SK-N-SH treated with all-trans-retinoic acid at 6 μM for 48 hours (cell line): ENCODE results near the gene UBL7.

ENCODE experiments used
- ATAC-seq: fragments of 200-7000 bp; cut with Tn5 transposase; 3 replicates; pipeline ENCODE4 v1.9.1; 2020; ENCODE audit warnings: mild to moderate bottlenecking, moderate library complexity
- ARNTL ChIP-seq: fragments of 450-650 bp; formaldehyde crosslinking; IDR thresholded peaks from 2 replicates; pipeline ENCODE4 v1.5.0; 2020; ENCODE audit warnings: low read depth, mild to moderate bottlenecking, moderate library complexity, borderline replicate concordance
- BACH2 ChIP-seq: fragments of 250-450 bp; sonication (Bioruptor Pico); IDR thresholded peaks from 2 replicates; pipeline ENCODE4 v1.9.0; 2021; ENCODE audit warnings: mild to moderate bottlenecking, borderline replicate concordance
- CSDC2 ChIP-seq: fragments of 250-450 bp; sonication (Bioruptor Pico); IDR thresholded peaks from 2 replicates; pipeline ENCODE4 v1.5.0; 2020; ENCODE audit warnings: mild to moderate bottlenecking, moderate library complexity
- ESRRG ChIP-seq: fragments of 250-450 bp; sonication (Bioruptor Pico); IDR thresholded peaks from 2 replicates; pipeline ENCODE4 v1.6.1; 2021; ENCODE audit warnings: mild to moderate bottlenecking
- ISL1 ChIP-seq: fragments of 250-450 bp; sonication (Bioruptor Pico); IDR thresholded peaks from 2 replicates; pipeline ENCODE4 v2.1.2; 2022; ENCODE audit warnings: mild to moderate bottlenecking, moderate library complexity
- OSR1 ChIP-seq: fragments of 250-450 bp; sonication (Bioruptor Pico); IDR thresholded peaks from 2 replicates; pipeline ENCODE4 v1.8.0; 2022; ENCODE audit warnings: moderate library complexity, mild to moderate bottlenecking, inconsistent platforms
- PPARA ChIP-seq: fragments of 250-450 bp; sonication (Bioruptor Pico); IDR thresholded peaks from 2 replicates; pipeline ENCODE4 v1.5.0; 2020; ENCODE audit warnings: mild to moderate bottlenecking, borderline replicate concordance
- RARB ChIP-seq: fragments of 250-450 bp; sonication (Bioruptor Pico); IDR thresholded peaks from 2 replicates; pipeline ENCODE4 v1.8.0; 2021; ENCODE audit warnings: mild to moderate bottlenecking, moderate library complexity
- SNAI2 ChIP-seq: fragments of 250-450 bp; sonication (Bioruptor Pico); IDR thresholded peaks from 2 replicates; pipeline ENCODE4 v1.5.0; 2020; ENCODE audit warnings: mild to moderate bottlenecking, moderate library complexity
- TCF4 ChIP-seq: fragments of 250-450 bp; sonication (Bioruptor Pico); IDR thresholded peaks from 2 replicates; pipeline ENCODE4 v1.8.0; 2021; ENCODE audit warnings: mild to moderate bottlenecking, moderate library complexity, borderline replicate concordance
- TOX ChIP-seq: fragments of 250-450 bp; sonication (Bioruptor Pico); IDR thresholded peaks from 2 replicates; pipeline ENCODE4 v1.8.0; 2021; ENCODE audit warnings: mild to moderate bottlenecking, moderate library complexity, borderline replicate concordance
- ZC3H10 ChIP-seq: fragments of 250-450 bp; sonication (Bioruptor Pico); IDR thresholded peaks from 2 replicates; pipeline ENCODE4 v1.5.1; 2021; ENCODE audit warnings: mild to moderate bottlenecking, moderate library complexity
- ZFP3 ChIP-seq: fragments of 250-450 bp; sonication (Bioruptor Pico); IDR thresholded peaks from 2 replicates; pipeline ENCODE4 v1.5.0; 2020; ENCODE audit warnings: mild to moderate bottlenecking, moderate library complexity
- ZFP30 ChIP-seq: fragments of 450-650 bp; formaldehyde crosslinking; IDR thresholded peaks from 2 replicates; pipeline ENCODE4 v1.5.0; 2022; ENCODE audit warnings: mild to moderate bottlenecking, moderate library complexity
- ZNF565 ChIP-seq: fragments of 450-650 bp; formaldehyde crosslinking; conservative IDR thresholded peaks from 2 replicates; pipeline ENCODE4 v1.5.0; 2020; ENCODE audit warnings: low read depth, mild to moderate bottlenecking, moderate library complexity
- ZNF8 ChIP-seq: fragments of 450-650 bp; formaldehyde crosslinking; IDR thresholded peaks from 2 replicates; pipeline ENCODE4 v1.5.0; 2020; ENCODE audit warnings: mild to moderate bottlenecking, moderate library complexity
- TF ChIP-seq, protein P1 (sequence below): fragments of 250-450 bp; sonication (Bioruptor Pico); IDR thresholded peaks from 2 replicates; pipeline ENCODE4 v1.5.0; 2020; ENCODE audit warnings: mild to moderate bottlenecking, moderate library complexity
- TF ChIP-seq, protein P2 (sequence below): fragments of 250-450 bp; sonication (Bioruptor Pico); IDR thresholded peaks from 2 replicates; pipeline ENCODE4 v1.5.1; 2021; ENCODE audit warnings: mild to moderate bottlenecking, moderate library complexity
- TF ChIP-seq, protein P3 (sequence below): fragments of 250-450 bp; sonication (Bioruptor Pico); IDR thresholded peaks from 2 replicates; pipeline ENCODE4 v1.5.1; 2020; ENCODE audit warnings: low read depth, mild to moderate bottlenecking, moderate library complexity
- TF ChIP-seq, protein P4 (sequence below): fragments of 250-450 bp; sonication (Bioruptor Pico); IDR thresholded peaks from 2 replicates; pipeline ENCODE4 v1.8.0; 2021; ENCODE audit warnings: low read depth, mild to moderate bottlenecking, moderate library complexity, borderline replicate concordance
- TF ChIP-seq, protein P5 (sequence below): fragments of 250-450 bp; sonication (Bioruptor Pico); IDR thresholded peaks from 2 replicates; pipeline ENCODE4 v1.8.0; 2020; ENCODE audit warnings: mild to moderate bottlenecking, moderate library complexity, borderline replicate concordance

UBL7 gene

DNA sequence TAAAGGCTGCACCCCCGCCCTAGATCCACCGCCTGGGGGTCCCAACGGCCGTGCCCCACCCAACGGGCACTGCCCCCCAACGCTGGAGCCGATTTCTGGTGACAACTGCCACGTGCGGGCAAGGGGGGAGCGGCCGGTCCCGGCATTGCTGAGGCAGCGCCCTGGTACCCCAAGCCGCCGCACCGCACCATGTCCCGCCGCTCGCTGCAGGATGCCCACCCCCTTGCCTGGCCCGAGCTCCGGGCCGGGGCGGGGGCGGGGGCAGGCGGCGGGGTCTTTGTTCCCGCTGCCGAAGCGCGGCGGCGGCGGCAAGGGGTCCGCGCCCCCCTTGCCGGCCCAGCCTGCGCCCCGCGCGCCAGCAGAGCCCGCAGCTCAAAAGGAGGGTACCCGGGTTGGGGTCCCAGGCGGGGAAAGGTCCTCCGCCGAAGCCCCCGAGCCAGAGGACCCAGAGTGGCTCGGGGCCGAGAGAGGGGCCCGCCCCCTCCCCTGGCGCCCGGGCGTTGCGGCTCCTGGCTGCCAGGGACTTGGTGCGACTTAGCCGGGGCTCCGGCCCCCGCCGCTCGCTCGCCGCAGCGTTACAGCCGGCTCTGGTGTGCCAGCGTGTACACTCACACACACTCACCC lies 27.9 kb downstream of the UBL7 start:
- TF ChIP-seq ZFP30 (CRISPR knock-in tag), result no peak
- TF ChIP-seq, protein P1, sequence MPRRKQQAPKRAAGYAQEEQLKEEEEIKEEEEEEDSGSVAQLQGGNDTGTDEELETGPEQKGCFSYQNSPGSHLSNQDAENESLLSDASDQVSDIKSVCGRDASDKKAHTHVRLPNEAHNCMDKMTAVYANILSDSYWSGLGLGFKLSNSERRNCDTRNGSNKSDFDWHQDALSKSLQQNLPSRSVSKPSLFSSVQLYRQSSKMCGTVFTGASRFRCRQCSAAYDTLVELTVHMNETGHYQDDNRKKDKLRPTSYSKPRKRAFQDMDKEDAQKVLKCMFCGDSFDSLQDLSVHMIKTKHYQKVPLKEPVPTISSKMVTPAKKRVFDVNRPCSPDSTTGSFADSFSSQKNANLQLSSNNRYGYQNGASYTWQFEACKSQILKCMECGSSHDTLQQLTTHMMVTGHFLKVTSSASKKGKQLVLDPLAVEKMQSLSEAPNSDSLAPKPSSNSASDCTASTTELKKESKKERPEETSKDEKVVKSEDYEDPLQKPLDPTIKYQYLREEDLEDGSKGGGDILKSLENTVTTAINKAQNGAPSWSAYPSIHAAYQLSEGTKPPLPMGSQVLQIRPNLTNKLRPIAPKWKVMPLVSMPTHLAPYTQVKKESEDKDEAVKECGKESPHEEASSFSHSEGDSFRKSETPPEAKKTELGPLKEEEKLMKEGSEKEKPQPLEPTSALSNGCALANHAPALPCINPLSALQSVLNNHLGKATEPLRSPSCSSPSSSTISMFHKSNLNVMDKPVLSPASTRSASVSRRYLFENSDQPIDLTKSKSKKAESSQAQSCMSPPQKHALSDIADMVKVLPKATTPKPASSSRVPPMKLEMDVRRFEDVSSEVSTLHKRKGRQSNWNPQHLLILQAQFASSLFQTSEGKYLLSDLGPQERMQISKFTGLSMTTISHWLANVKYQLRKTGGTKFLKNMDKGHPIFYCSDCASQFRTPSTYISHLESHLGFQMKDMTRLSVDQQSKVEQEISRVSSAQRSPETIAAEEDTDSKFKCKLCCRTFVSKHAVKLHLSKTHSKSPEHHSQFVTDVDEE (CRISPR knock-in tag), result no peak
- TF ChIP-seq RARB (CRISPR knock-in tag), result no peak
- no peak for TF ChIP-seq ISL1 (CRISPR knock-in tag)
- TF ChIP-seq ZFP3 (CRISPR knock-in tag), result no peak
- no peak for TF ChIP-seq SNAI2 (CRISPR knock-in tag)
- no peak for TF ChIP-seq ESRRG (CRISPR knock-in tag)
- no peak for TF ChIP-seq ZC3H10 (CRISPR knock-in tag)
- no peak for TF ChIP-seq OSR1 (CRISPR knock-in tag)
- no peak for TF ChIP-seq TOX (CRISPR knock-in tag)
- TF ChIP-seq PPARA, result no peak
- TF ChIP-seq CSDC2 (CRISPR knock-in tag), result no peak
- TF ChIP-seq, protein P2, sequence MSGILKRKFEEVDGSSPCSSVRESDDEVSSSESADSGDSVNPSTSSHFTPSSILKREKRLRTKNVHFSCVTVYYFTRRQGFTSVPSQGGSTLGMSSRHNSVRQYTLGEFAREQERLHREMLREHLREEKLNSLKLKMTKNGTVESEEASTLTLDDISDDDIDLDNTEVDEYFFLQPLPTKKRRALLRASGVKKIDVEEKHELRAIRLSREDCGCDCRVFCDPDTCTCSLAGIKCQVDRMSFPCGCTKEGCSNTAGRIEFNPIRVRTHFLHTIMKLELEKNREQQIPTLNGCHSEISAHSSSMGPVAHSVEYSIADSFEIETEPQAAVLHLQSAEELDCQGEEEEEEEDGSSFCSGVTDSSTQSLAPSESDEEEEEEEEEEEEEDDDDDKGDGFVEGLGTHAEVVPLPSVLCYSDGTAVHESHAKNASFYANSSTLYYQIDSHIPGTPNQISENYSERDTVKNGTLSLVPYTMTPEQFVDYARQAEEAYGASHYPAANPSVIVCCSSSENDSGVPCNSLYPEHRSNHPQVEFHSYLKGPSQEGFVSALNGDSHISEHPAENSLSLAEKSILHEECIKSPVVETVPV, result no peak
- no peak for TF ChIP-seq ZNF565 (CRISPR knock-in tag)
- TF ChIP-seq, protein P3, sequence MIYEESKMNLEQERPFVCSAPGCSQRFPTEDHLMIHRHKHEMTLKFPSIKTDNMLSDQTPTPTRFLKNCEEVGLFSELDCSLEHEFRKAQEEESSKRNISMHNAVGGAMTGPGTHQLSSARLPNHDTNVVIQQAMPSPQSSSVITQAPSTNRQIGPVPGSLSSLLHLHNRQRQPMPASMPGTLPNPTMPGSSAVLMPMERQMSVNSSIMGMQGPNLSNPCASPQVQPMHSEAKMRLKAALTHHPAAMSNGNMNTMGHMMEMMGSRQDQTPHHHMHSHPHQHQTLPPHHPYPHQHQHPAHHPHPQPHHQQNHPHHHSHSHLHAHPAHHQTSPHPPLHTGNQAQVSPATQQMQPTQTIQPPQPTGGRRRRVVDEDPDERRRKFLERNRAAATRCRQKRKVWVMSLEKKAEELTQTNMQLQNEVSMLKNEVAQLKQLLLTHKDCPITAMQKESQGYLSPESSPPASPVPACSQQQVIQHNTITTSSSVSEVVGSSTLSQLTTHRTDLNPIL (CRISPR knock-in tag), result no peak
- TF ChIP-seq, protein P4, sequence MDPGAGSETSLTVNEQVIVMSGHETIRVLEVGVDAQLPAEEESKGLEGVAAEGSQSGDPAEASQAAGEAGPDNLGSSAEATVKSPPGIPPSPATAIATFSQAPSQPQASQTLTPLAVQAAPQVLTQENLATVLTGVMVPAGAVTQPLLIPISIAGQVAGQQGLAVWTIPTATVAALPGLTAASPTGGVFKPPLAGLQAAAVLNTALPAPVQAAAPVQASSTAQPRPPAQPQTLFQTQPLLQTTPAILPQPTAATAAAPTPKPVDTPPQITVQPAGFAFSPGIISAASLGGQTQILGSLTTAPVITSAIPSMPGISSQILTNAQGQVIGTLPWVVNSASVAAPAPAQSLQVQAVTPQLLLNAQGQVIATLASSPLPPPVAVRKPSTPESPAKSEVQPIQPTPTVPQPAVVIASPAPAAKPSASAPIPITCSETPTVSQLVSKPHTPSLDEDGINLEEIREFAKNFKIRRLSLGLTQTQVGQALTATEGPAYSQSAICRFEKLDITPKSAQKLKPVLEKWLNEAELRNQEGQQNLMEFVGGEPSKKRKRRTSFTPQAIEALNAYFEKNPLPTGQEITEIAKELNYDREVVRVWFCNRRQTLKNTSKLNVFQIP (CRISPR knock-in tag), result no peak
- TF ChIP-seq, protein P5, sequence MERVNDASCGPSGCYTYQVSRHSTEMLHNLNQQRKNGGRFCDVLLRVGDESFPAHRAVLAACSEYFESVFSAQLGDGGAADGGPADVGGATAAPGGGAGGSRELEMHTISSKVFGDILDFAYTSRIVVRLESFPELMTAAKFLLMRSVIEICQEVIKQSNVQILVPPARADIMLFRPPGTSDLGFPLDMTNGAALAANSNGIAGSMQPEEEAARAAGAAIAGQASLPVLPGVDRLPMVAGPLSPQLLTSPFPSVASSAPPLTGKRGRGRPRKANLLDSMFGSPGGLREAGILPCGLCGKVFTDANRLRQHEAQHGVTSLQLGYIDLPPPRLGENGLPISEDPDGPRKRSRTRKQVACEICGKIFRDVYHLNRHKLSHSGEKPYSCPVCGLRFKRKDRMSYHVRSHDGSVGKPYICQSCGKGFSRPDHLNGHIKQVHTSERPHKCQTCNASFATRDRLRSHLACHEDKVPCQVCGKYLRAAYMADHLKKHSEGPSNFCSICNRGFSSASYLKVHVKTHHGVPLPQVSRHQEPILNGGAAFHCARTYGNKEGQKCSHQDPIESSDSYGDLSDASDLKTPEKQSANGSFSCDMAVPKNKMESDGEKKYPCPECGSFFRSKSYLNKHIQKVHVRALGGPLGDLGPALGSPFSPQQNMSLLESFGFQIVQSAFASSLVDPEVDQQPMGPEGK, result no peak
- peak; percentile 38; the same call in 2 of the 3 replicates for ATAC-seq

DNA sequence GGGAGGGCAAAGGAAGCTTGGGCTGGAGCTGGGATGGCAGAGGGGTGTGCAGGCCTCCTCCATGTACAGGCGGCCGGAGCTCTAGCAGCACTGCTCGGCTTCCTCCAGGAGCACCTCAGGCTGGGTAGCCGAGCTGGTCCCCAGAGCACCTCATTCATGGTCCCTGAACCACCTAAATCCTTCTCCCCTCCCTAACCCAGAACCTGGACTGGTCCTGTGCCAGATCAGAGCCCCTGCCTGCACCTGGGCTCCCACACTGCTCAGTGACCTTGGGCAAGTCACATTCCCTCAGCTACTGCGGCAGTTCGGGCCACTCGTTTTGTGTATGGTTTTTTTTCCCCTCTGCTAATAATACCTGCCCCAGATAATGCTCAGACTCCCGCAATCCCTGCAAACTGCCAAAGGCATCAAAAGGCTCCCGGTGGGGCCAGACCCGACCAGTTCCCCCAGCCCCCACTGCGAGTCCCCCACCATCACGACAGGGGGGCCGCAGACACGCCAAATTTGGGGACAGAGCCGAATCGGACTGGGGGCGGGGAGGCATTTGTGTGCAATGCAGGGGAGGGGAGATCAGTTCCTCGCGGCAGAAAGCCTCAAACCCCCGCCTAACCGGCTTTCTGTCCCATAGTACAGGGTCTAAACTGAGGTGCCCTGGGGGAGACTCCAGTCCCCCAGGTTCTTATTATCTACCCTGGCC lies 28.5 kb downstream of the UBL7 start:
- no peak for ATAC-seq
- TF ChIP-seq SNAI2 (CRISPR knock-in tag) (no peak), ISL1 (CRISPR knock-in tag) (no peak), CSDC2 (CRISPR knock-in tag) (no peak), TCF4 (CRISPR knock-in tag) (no peak), ESRRG (CRISPR knock-in tag) (no peak), PPARA (no peak), ZC3H10 (CRISPR knock-in tag) (no peak), ZNF565 (CRISPR knock-in tag) (no peak), ZNF8 (CRISPR knock-in tag) (no peak), RARB (CRISPR knock-in tag) (no peak), ZFP30 (CRISPR knock-in tag) (no peak), BACH2 (CRISPR knock-in tag) (no peak), ARNTL (no peak)
- TF ChIP-seq, protein P3 (CRISPR knock-in tag), result no peak
- TF ChIP-seq, protein P1 (CRISPR knock-in tag), result no peak
- TF ChIP-seq, protein P4 (CRISPR knock-in tag), result no peak
